B cell (primary cell): Measurements from ENCODE around the gene SERTAD2.

Source experiments
- EZH2 ChIP-seq: IDR thresholded peaks from 2 replicates; pipeline ENCODE4 v1.6.1; 2012; ENCODE audit warnings: borderline replicate concordance, low read depth, mild to moderate bottlenecking, moderate library complexity, low read length; ENCODE audit not compliant: insufficient read depth, poor library complexity, severe bottlenecking
- TF ChIP-seq, protein P1 (sequence below): fragments of 200-600 bp; IDR thresholded peaks from one replicate; pipeline ENCODE4 v1.8.0; 2022; ENCODE audit warnings: antibody characterized with exemption, mild to moderate bottlenecking

DNA sequence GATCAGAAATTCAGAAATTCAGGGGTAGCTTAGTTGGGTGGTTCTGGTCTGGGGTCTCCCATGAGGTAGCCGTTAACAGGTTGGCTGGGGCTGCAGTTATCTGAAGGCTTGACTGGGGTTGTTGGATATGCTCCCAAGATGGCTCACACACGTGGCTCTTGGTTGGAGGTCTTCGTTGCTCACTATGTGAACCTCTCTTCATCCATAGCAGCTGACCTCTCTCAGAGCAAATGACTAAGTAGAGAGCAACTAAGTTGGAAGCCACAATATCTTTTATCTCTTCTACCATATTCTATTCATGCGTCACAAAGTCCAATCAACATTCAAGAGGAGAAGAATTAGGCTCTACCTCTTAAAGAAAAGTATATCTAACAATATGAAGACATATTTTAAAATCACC, 38.7 kb upstream of the SERTAD2 start:
- TF ChIP-seq, protein P1, sequence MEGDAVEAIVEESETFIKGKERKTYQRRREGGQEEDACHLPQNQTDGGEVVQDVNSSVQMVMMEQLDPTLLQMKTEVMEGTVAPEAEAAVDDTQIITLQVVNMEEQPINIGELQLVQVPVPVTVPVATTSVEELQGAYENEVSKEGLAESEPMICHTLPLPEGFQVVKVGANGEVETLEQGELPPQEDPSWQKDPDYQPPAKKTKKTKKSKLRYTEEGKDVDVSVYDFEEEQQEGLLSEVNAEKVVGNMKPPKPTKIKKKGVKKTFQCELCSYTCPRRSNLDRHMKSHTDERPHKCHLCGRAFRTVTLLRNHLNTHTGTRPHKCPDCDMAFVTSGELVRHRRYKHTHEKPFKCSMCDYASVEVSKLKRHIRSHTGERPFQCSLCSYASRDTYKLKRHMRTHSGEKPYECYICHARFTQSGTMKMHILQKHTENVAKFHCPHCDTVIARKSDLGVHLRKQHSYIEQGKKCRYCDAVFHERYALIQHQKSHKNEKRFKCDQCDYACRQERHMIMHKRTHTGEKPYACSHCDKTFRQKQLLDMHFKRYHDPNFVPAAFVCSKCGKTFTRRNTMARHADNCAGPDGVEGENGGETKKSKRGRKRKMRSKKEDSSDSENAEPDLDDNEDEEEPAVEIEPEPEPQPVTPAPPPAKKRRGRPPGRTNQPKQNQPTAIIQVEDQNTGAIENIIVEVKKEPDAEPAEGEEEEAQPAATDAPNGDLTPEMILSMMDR: no peak
- no peak for TF ChIP-seq EZH2
